Right lobe of liver (tissue), 4 donors: ENCODE data around the gene L3MBTL3.

Experiments
- CTCF ChIP-seq, 4 donors: fragments of 200-600 bp in 3 of 4; fragments of 450-650 bp in 1 of 4; IDR thresholded peaks; one replicate each; pipeline versions ENCODE4 v1.5.1 to v1.8.0; 2016 to 2022; ENCODE audit warnings: antibody characterized with exemption in 4 of 4, mild to moderate bottlenecking in 2 of 4
- POLR2A ChIP-seq: fragments of 450-650 bp; IDR thresholded peaks from one replicate; pipeline ENCODE4 v1.6.1; 2017; ENCODE audit warnings: antibody characterized with exemption, mild to moderate bottlenecking
- donor health status: DM: no; HTN: no; CAD: no.
- donor health status: DM: no; HTN: no; CAD: no.
- donor health status: DM: no; HTN: yes; CAD: no.

GRCh38 chr6:130055271-130055670, 36.9 kb downstream of the L3MBTL3 start:
- TF ChIP-seq CTCF (IDR thresholded peaks at IDR 0.05) (no peak), POLR2A (no peak)
